Stimulated activated CD4-positive, alpha-beta T cell treated with anti-CD3 and anti-CD28 coated beads, Interleukin-1b, Interleukin-23, amount 100 ng/mL, for 4 hours (primary cell): ENCODE results near the gene ATP11A.

Source experiments
- DNase-seq, 2 donors: peaks; one replicate each; pipeline ENCODE4 v3.0.0-alpha.2; 2020; ENCODE audit warnings: low read depth in 2 of 2

ATP11A gene

GRCh38 chr13:112689303-112690245 lies at the start of gene ATP11A:
Gene ATP11A (plus strand): TSS chr13:112690038. CDS start chr13:112690417, 379 bp downstream.
- peak; percentile 67 to 77 for DNase-seq

GRCh38 chr13:112641456-112642089 lies 48.3 kb upstream of the ATP11A start:
- DNase-seq, result no peak

- DNase-seq, result no peak
These were observed 47.8 kb upstream of the ATP11A start for GRCh38 chr13:112642090-112642460.

- no peak for DNase-seq
These were observed 45.9 kb upstream of the ATP11A start for GRCh38 chr13:112643759-112644459.

- no peak for DNase-seq
These were observed 44.4 kb upstream of the ATP11A start for GRCh38 chr13:112645327-112645914.

GRCh38 chr13:112647256-112647655 lies 42.6 kb upstream of the ATP11A start:
- DNase-seq, result no peak

- no peak for DNase-seq
These were observed 41.7 kb upstream of the ATP11A start for GRCh38 chr13:112648101-112648500.

- no peak for DNase-seq
These were observed 40.7 kb upstream of the ATP11A start for GRCh38 chr13:112648966-112649690.

- no peak for DNase-seq
These were observed 38.5 kb upstream of the ATP11A start for GRCh38 chr13:112651311-112651710.

- no peak for DNase-seq
These were observed 37.9 kb upstream of the ATP11A start for GRCh38 chr13:112651750-112652511.

GRCh38 chr13:112652512-112653070 lies 37.2 kb upstream of the ATP11A start:
- no peak for DNase-seq

- no peak for DNase-seq
These were observed 36.8 kb upstream of the ATP11A start for GRCh38 chr13:112653071-112653470.

GRCh38 chr13:112655913-112656312 lies 33.9 kb upstream of the ATP11A start:
- DNase-seq, result no peak

GRCh38 chr13:112657850-112658445 lies 31.9 kb upstream of the ATP11A start:
- no peak for DNase-seq

GRCh38 chr13:112658808-112659207 lies 31.0 kb upstream of the ATP11A start:
- no peak for DNase-seq

GRCh38 chr13:112661291-112661690 lies 28.5 kb upstream of the ATP11A start:
- DNase-seq, result no peak

GRCh38 chr13:112664501-112665203 lies 25.2 kb upstream of the ATP11A start:
- DNase-seq, result no peak

GRCh38 chr13:112668924-112669323 lies 20.9 kb upstream of the ATP11A start:
- no peak for DNase-seq

GRCh38 chr13:112669881-112670499 lies 19.8 kb upstream of the ATP11A start:
- no peak for DNase-seq
